ENCODE measurements around the gene HSPE1. TPM values are rescaled to one million over a fixed set of nuclear protein-coding genes. Genes with fewer than 3 reads are reported as not detected.
A peak's percentile ranks its signal among the peaks of the same experiment; 100 is the strongest.
"Not testable (repeated sequence)": the region's sequence is repeated elsewhere in the genome, so short reads cannot be mapped to it uniquely, and the experiment has no call there.

The HSPE1 gene
- total and polyA plus RNA-seq, 2 donors: 117 to 124 TPM

DNA sequence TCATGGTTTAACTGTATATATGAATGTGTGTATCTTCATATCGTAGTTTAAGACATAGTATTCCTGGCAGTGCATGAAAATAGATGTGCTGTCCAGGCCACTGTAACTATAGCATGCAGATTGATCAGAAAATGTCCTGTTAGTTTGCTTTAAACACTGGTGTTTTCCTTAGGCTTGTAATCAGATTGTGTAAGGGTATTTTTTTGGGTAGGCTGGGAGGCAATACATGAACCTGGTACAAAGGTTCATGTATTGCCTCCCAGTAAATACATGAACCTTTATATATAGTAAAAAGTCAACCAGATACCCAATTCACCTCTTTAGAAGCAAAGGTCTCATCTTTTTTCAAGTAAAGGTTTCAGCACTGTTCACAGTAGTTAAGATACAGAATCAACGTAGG is 45.3 kb upstream of the HSPE1 start:
- no peak overlapping the region for H3K27ac ChIP-seq (ENCODE audit: low read depth in 1 of 2, low read length in 1 of 2)
- DNase-seq (ENCODE audit: low read depth in 6 of 9, low spot score in 9 of 9): no peak
- H3K4me1 ChIP-seq (ENCODE audit: control insufficient read depth in 2 of 2, insufficient read depth in 2 of 2, low read length in 2 of 2): peaks cover 11 to 13% of the 10 kb centered on the region in 2 donors
- peaks cover 0 to 8% of the 10 kb centered on the region in 2 donors for H3K9me3 ChIP-seq (ENCODE audit: control insufficient read depth in 2 of 2, insufficient read depth in 1 of 2, low read length in 1 of 2)
- 96% methylated on average over 2 of the region's 2 CpGs for WGBS
- peaks cover 3 to 6% of the 10 kb centered on the region in 2 donors for H3K36me3 ChIP-seq (ENCODE audit: control insufficient read depth in 2 of 2, insufficient read depth in 2 of 2, low read length in 1 of 2)
- peak overlapping the region in 1 of 2 donors; percentile 20 for H3K4me3 ChIP-seq (ENCODE audit: low read length in 2 of 2)
- H3K27me3 ChIP-seq (ENCODE audit: control insufficient read depth in 2 of 2, insufficient read depth in 1 of 2, low read length in 1 of 2): no peaks in the 10 kb centered on the region

DNA sequence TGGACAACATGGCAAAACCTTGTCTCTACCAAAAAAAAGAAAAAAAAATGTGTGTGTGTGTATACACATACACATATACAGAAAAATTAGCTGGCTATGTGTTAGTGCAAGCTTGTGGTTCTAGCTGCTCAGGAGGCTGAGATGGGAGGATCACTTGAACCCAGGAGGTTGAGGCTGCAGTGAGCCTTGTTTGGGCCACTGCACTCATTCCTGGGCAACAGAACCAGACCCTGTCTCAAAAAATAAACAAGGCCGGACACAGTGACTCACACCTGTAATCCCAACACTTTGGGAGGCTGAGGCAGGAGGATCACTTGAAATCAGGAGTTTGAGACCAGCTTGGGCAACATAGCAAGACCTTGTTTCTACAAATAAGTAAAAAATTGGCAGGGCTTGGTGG is 44.8 kb upstream of the HSPE1 start:
- Histone ChIP-seq H3K36me3 (ENCODE audit: control insufficient read depth in 2 of 2, insufficient read depth in 2 of 2, low read length in 1 of 2) (peaks cover 7 to 11% of the 10 kb centered on the region in 2 donors), H3K27me3 (ENCODE audit: control insufficient read depth in 2 of 2, insufficient read depth in 1 of 2, low read length in 1 of 2) (no peaks in the 10 kb centered on the region), H3K27ac (ENCODE audit: low read depth in 1 of 2, low read length in 1 of 2) (no peak overlapping the region), H3K9me3 (ENCODE audit: control insufficient read depth in 2 of 2, insufficient read depth in 1 of 2, low read length in 1 of 2) (peaks cover 0 to 6% of the 10 kb centered on the region in 2 donors), H3K4me3 (ENCODE audit: low read length in 2 of 2) (no peak overlapping the region), H3K4me1 (ENCODE audit: control insufficient read depth in 2 of 2, insufficient read depth in 2 of 2, low read length in 2 of 2) (peaks cover 11 to 13% of the 10 kb centered on the region in 2 donors)
- DNase-seq (ENCODE audit: low read depth in 6 of 9, low spot score in 9 of 9): no peak
- 100% methylated on average over 1 of the region's 1 CpG for WGBS

DNA sequence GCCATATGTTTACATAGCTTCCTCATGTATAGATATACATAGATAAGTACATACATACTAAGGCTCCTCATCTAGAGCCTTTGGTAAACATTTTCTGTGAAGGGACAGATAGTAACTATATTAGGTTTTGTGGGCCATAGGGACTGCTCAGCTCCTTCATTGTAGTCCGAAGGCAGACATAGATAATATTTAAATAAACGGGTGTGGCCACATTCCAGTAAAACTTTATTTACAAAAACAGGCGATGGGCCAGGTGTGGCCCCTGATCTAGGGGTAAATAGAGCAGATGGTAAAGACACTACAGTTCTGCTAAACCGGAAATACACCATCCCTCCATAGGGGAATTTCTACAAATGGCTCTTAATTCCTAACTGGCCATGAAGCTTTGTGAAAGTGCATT is 39.5 kb upstream of the HSPE1 start:
- H3K4me3 ChIP-seq (ENCODE audit: low read length in 2 of 2): no peak overlapping the region
- H3K27me3 ChIP-seq (ENCODE audit: control insufficient read depth in 2 of 2, insufficient read depth in 1 of 2, low read length in 1 of 2): no peaks in the 10 kb centered on the region
- H3K27ac ChIP-seq (ENCODE audit: low read depth in 1 of 2, low read length in 1 of 2): no peak overlapping the region
- no peaks in the 10 kb centered on the region for H3K9me3 ChIP-seq (ENCODE audit: control insufficient read depth in 2 of 2, insufficient read depth in 1 of 2, low read length in 1 of 2)
- no peaks in the 10 kb centered on the region for H3K4me1 ChIP-seq (ENCODE audit: control insufficient read depth in 2 of 2, insufficient read depth in 2 of 2, low read length in 2 of 2)
- DNase-seq (ENCODE audit: low read depth in 6 of 9, low spot score in 9 of 9): no peak
- WGBS: 98% methylated on average over 4 of the region's 4 CpGs
- H3K36me3 ChIP-seq (ENCODE audit: control insufficient read depth in 2 of 2, insufficient read depth in 2 of 2, low read length in 1 of 2): peaks cover 25 to 58% of the 10 kb centered on the region in 2 donors

DNA sequence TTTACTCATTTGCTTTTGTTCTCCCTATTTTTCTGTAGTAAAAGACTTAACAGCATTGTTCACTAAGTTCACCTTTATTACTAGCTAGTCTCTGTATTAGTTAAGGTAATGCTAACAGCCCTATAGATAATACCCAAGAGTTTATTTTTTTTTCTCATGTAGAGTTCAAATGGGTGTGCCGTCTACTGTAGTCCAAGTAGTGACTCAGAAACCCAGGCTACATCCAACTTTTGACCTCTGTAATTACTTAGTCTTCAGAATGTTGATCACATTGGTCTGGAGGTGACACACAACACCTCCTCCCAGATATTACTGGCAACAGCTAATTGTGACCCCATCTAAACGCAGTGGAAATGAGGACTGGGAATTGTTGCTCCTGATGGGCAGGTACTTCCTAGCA is 39.1 kb upstream of the HSPE1 start:
- 97% methylated on average over 2 of the region's 2 CpGs for WGBS
- Histone ChIP-seq H3K4me3 (ENCODE audit: low read length in 2 of 2) (no peak overlapping the region), H3K36me3 (ENCODE audit: control insufficient read depth in 2 of 2, insufficient read depth in 2 of 2, low read length in 1 of 2) (peaks cover 29 to 62% of the 10 kb centered on the region in 2 donors), H3K27ac (ENCODE audit: low read depth in 1 of 2, low read length in 1 of 2) (no peak overlapping the region), H3K9me3 (ENCODE audit: control insufficient read depth in 2 of 2, insufficient read depth in 1 of 2, low read length in 1 of 2) (no peaks in the 10 kb centered on the region), H3K27me3 (ENCODE audit: control insufficient read depth in 2 of 2, insufficient read depth in 1 of 2, low read length in 1 of 2) (no peaks in the 10 kb centered on the region), H3K4me1 (ENCODE audit: control insufficient read depth in 2 of 2, insufficient read depth in 2 of 2, low read length in 2 of 2) (no peaks in the 10 kb centered on the region)
- DNase-seq (ENCODE audit: low read depth in 6 of 9, low spot score in 9 of 9): no peak

DNA sequence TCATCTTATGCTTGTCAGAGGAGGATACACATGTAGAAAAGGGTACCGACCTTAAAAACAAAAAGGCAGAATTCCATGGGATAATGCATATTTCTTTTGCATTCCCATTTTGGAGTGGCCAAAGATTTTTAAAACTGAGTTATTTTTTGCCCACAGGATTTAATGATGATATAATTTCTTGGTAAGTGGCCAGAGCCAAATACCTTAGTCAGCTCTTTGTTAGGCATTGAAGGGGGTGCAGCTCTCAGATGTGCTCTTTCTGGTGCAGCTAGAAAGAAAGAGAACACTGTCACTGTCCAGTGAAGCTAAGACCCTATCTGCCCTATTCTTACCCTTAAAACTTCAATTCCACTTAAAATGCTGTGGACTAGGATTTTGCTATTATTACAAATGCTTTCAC is 36.0 kb upstream of the HSPE1 start:
- Histone ChIP-seq H3K36me3 (ENCODE audit: control insufficient read depth in 2 of 2, insufficient read depth in 2 of 2, low read length in 1 of 2) (peaks cover 36 to 90% of the 10 kb centered on the region in 2 donors), H3K27ac (ENCODE audit: low read depth in 1 of 2, low read length in 1 of 2) (no peak overlapping the region), H3K4me1 (ENCODE audit: control insufficient read depth in 2 of 2, insufficient read depth in 2 of 2, low read length in 2 of 2) (no peaks in the 10 kb centered on the region), H3K9me3 (ENCODE audit: control insufficient read depth in 2 of 2, insufficient read depth in 1 of 2, low read length in 1 of 2) (no peaks in the 10 kb centered on the region), H3K27me3 (ENCODE audit: control insufficient read depth in 2 of 2, insufficient read depth in 1 of 2, low read length in 1 of 2) (no peaks in the 10 kb centered on the region), H3K4me3 (ENCODE audit: low read length in 2 of 2) (no peak overlapping the region)
- 98% methylated on average over 1 of the region's 1 CpG for WGBS
- no peak for DNase-seq (ENCODE audit: low read depth in 6 of 9, low spot score in 9 of 9)

DNA sequence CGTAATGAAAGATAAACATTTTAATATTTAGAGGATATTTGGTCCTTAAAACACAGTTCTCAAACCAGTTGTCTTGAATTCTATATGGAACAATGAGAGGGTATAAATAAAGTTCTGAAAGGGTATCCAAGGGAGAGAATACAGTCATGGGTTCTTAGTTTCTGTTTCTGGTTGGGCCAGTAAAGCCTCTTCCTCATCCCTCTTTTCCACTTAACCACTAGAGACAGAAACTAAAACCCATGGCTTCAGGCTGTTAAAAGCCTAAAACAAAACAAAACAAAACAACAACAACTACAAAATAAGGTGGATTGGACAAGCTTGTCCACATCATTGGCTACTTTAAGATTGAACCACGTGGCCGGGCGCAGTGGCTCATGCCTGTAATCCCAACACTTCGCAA is 28.0 kb upstream of the HSPE1 start:
- DNase-seq (ENCODE audit: low read depth in 6 of 9, low spot score in 9 of 9): no peak
- WGBS: 98% methylated on average over 5 of the region's 5 CpGs
- H3K4me1 ChIP-seq (ENCODE audit: control insufficient read depth in 2 of 2, insufficient read depth in 2 of 2, low read length in 2 of 2): no peaks in the 10 kb centered on the region
- H3K27ac ChIP-seq (ENCODE audit: low read depth in 1 of 2, low read length in 1 of 2): no peak overlapping the region
- H3K9me3 ChIP-seq (ENCODE audit: control insufficient read depth in 2 of 2, insufficient read depth in 1 of 2, low read length in 1 of 2): no peaks in the 10 kb centered on the region
- H3K4me3 ChIP-seq (ENCODE audit: low read length in 2 of 2): no peak overlapping the region
- H3K27me3 ChIP-seq (ENCODE audit: control insufficient read depth in 2 of 2, insufficient read depth in 1 of 2, low read length in 1 of 2): no peaks in the 10 kb centered on the region
- H3K36me3 ChIP-seq (ENCODE audit: control insufficient read depth in 2 of 2, insufficient read depth in 2 of 2, low read length in 1 of 2): peaks cover 50 to 87% of the 10 kb centered on the region in 2 donors

DNA sequence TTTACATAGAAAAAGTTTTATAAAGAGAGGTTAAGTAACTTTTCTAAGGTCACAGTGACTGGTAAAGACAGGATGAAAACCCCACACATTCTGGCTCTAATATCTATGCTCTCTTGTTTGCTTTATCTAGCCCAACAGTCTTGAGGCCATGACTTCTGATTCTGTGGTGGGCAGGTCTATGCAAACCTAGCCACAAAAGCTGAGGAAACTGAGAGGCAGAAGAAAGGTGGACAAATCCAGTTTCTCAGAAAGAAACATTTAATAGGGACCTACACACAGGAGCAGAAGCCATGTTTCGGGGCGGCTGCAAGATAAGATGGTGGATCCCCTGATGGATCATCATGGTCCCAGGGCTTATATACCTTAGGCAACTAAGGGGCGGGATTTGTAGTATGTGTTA is 22.4 kb upstream of the HSPE1 start:
- Histone ChIP-seq H3K27ac (ENCODE audit: low read depth in 1 of 2, low read length in 1 of 2) (no peak overlapping the region), H3K27me3 (ENCODE audit: control insufficient read depth in 2 of 2, insufficient read depth in 1 of 2, low read length in 1 of 2) (no peaks in the 10 kb centered on the region), H3K9me3 (ENCODE audit: control insufficient read depth in 2 of 2, insufficient read depth in 1 of 2, low read length in 1 of 2) (peaks cover 0 to 8% of the 10 kb centered on the region in 2 donors), H3K36me3 (ENCODE audit: control insufficient read depth in 2 of 2, insufficient read depth in 2 of 2, low read length in 1 of 2) (peaks cover 45 to 67% of the 10 kb centered on the region in 2 donors), H3K4me3 (ENCODE audit: low read length in 2 of 2) (no peak overlapping the region), H3K4me1 (ENCODE audit: control insufficient read depth in 2 of 2, insufficient read depth in 2 of 2, low read length in 2 of 2) (no peaks in the 10 kb centered on the region)
- no peak for DNase-seq (ENCODE audit: low read depth in 6 of 9, low spot score in 9 of 9)
- 98% methylated on average over 3 of the region's 3 CpGs for WGBS

DNA sequence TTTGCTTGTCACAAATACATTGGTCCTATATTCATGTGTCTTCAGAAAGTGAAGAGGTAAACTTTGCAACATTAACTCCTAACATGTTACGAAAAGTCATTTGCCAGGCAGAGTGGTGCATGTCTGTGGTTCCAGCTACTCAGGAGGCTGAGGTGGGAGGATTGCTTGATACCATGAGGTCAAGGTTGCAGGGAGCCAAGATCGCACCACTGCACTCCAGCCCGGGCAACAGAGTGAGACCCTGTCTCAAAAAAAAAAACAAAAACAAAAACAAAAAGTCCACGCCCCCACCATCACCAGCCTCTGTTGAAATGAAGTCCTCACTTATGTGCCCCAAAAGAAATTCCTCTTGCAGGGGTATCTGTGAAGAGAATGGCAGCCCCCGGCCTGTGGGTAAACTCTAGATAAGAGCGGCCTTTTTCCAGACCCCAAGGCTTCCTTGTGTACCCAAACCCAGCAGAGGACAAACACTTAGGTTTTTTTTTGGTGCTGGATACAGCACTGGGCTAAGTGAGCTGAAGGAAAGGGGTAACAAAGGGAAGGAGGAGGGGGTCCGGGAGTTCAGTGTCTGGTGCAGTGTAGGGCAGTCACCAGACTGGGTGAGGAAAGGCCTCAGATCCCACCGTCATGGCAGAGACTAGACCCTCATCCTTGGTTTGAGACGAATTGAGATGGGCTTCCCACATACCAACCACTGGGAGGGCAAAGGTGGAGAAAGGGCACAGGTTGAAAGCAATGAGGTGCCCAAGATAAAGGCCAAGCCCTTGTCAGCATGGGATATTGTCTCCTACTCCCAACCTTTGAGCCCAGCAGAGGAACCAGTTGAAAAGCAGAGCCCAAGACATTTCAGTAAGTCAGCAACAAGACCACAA is 19.8 kb upstream of the HSPE1 start:
- 98% methylated on average over 9 of the region's 9 CpGs for WGBS
- no peak overlapping the region for H3K27ac ChIP-seq (ENCODE audit: low read depth in 1 of 2, low read length in 1 of 2)
- H3K27me3 ChIP-seq (ENCODE audit: control insufficient read depth in 2 of 2, insufficient read depth in 1 of 2, low read length in 1 of 2): no peaks in the 10 kb centered on the region

DNA sequence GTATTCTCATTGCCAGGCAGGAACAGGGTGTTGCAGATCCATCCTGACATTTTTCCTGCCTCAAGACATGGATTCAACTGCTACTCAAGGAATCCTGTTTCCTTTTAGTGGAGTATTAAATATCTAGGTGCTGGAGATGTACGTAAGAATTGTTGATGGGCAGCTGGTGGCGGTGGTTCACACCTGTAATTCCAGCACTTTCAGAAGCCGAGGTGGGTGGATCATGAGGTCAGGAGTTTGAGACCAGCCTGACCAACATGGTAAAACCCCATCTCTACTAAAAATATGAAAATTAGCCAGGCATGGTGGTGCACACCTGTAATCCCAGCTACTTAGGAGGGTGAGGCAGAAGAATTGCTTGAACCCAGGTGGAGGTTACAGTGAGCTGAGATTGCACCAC is 15.9 kb upstream of the HSPE1 start:
- 98% methylated on average over 3 of the region's 3 CpGs for WGBS
- Histone ChIP-seq H3K36me3 (ENCODE audit: control insufficient read depth in 2 of 2, insufficient read depth in 2 of 2, low read length in 1 of 2) (peaks cover 43 to 66% of the 10 kb centered on the region in 2 donors), H3K9me3 (ENCODE audit: control insufficient read depth in 2 of 2, insufficient read depth in 1 of 2, low read length in 1 of 2) (peaks cover 0 to 18% of the 10 kb centered on the region in 2 donors)
- H3K27me3 ChIP-seq (ENCODE audit: control insufficient read depth in 2 of 2, insufficient read depth in 1 of 2, low read length in 1 of 2); H3K4me1 ChIP-seq (ENCODE audit: control insufficient read depth in 2 of 2, insufficient read depth in 2 of 2, low read length in 2 of 2); DNase-seq (ENCODE audit: low read depth in 6 of 9, low spot score in 9 of 9); H3K27ac ChIP-seq (ENCODE audit: low read depth in 1 of 2, low read length in 1 of 2); H3K4me3 ChIP-seq (ENCODE audit: low read length in 2 of 2): not testable (repeated sequence)

More for the DNA sequence above, 19.8 kb upstream of the HSPE1 start:
- H3K36me3 ChIP-seq (ENCODE audit: control insufficient read depth in 2 of 2, insufficient read depth in 2 of 2, low read length in 1 of 2): peaks cover 47 to 60% of the 10 kb centered on the region in 2 donors
- no peak overlapping the region for H3K4me3 ChIP-seq (ENCODE audit: low read length in 2 of 2)
- DNase-seq (ENCODE audit: low read depth in 6 of 9, low spot score in 9 of 9): no peak
- no peaks in the 10 kb centered on the region for H3K4me1 ChIP-seq (ENCODE audit: control insufficient read depth in 2 of 2, insufficient read depth in 2 of 2, low read length in 2 of 2)
- H3K9me3 ChIP-seq (ENCODE audit: control insufficient read depth in 2 of 2, insufficient read depth in 1 of 2, low read length in 1 of 2): peaks cover 0 to 18% of the 10 kb centered on the region in 2 donors

All from thymus (tissue), 11 donors.